ENCODE data around the gene GRAP2.
"Not testable (repeated sequence)": the region's sequence is repeated elsewhere in the genome, so short reads cannot be mapped to it uniquely, and the experiment has no call there.

Gene GRAP2

DNA sequence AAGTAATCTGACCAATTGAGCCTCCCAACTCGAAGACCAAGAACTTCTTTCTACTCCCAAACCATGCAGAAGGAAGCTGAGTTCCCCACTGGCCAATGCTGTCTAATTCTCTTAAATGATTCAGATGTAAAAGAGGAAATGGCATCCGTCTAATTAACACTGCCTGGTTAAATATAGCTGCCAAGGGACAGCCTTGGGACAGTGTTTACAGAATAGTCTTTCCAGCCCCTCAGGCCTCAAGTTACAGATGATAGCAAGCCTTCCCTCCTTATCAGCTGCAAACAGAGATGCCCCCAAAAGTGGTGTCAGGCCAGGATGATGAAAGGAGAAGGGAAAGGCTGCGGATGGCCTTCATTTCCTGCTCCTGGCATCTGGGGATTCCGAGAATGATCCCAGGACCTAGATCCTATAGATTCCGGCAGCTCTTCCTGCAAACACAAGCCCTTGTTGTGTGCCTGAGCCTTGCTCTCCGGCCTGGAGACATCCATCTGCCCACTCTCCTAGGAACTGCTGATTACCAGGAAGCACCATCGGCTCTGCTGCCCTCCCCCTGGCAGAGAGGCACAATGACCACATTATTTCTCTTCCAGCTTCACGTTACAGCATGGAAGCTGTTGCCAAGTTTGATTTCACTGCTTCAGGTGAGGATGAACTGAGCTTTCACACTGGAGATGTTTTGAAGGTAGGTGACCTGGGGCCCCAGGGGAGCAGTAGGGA is 45.8 kb downstream of the GRAP2 start:
- no peak for DNase-seq

DNA sequence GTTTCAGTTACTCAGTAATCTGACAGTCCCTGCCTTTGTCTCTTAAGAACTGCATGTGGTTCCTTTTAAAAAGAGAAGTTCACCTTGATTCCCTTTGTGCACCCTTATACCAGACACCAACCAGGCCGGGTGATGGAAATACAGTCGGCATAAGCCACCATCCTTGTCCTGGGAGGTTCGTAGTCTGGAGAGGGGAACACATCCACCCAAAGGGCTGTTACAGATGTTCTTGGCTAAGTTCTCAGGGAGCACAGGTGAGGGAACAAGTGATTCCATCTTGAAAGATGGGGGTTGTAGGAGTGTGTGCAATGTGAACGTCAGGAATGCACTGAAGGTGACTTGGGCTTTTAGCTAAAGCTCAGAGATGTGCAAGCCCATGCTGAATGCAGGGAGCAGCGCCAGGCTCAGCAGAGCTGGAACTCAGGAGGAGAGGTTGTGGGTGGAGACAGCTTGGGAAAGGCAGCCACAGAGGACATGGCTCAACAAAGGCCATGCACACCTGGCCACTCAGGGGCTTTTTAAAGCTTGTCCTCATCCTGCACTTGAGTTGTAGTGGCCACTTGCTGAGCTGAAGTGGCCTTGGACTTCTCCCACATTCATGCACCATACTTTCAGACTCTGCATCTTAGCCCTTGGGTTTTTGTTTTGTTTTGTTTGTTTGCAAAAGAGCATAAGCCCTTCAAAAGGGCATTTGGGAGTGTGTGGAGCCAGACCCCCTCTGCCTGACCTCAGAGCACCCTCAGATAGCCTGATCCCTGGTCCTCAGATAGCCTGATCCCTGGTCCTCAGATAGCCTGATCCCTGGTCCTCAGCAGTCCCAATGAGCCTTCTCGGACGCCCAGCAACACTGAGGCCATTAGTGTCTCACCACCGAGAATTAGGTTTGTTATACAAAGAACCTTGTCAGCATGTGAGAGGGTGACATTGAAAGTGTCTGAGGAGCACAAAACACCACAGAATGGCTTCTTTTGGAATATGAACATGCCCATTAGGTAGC is 46.6 kb downstream of the GRAP2 start:
- DNase-seq, result no peak

DNA sequence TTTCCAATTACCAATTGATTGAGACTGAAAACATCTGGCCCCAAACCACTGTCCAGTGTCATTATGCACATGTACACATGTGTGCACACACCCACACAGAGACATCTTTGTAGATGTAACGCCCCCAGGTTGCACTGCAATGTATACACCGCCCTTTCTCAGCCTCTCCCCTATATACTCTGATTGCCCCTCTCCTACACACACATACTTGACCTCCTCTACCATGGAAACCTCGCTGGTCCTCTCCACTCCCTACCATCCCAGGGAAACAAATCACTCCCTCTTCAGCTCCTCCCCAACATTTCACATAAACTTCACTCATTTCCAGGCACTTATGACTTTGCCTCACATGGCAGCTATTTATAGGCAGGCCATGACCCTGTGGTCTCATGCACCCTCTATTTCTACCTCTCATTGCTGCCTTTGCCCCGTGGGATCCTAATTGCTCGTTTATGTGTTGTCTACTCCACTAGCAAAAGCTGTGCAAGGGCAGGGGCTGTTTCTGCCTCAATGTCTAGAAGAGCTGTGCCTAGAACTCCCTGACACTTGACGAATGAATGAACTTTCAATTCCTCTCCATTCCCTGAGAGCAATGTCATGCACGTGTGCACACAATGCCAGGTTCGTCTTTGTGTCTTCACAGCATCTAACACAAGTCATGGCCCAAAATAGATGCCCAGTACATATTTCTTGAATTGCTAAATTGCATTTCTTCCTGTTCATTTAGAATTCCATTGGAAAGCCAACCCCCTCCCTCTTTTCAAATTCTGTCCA is 49.3 kb downstream of the GRAP2 start:
- DNase-seq, result no peak

DNA sequence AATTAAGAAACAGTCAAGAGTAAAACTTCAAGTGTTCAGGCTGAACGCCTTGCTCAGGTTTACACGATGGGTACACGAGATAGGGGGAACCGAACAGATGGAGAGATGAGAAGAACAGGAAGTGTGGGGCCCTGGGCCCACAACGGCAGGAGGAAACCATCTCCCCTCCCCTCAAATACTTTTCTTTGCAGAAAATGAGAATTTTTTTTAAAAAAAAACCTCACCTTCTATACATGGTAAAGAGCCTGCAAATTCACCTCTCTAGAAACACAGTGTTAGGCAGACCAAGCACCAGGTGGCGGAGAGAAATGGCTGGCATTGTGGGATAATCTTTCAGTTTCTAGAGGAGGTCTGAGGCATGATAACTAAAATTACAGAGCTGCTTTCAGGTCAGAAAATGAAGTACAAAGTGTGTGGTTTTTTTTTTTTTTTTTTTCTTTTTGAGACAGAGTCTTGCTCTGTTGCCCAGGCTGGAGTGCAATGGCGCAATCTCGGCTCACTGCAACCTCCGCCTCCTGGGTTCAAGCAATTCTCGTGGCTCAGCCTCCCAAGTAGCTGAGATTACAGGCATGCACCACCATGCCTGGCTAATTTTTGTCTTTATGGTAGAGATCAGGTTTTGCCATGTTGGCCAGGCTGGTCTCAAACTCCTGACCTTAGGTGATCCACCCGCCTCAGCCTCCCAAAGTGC is 50.9 kb downstream of the GRAP2 start:
- not testable (repeated sequence) for DNase-seq

DNA sequence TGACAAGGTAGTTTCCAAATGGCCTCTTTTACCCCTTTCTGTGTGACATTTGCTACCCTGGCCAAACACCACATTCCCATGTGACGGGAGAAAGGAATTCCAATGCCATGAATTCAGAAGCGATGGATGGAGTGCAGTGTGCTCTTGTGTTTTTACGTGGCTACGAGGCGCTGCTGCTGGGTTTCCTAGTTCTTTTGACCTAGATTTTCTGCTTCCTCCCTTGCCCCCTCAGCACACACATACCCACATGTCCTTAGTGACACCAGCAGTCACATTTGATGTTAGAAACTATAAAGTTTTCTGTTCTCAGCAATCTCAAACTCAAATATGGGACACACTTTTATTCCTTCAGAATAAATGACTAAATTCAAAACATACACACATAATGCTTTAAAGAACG is 51.5 kb downstream of the GRAP2 start:
- no peak for DNase-seq

DNA sequence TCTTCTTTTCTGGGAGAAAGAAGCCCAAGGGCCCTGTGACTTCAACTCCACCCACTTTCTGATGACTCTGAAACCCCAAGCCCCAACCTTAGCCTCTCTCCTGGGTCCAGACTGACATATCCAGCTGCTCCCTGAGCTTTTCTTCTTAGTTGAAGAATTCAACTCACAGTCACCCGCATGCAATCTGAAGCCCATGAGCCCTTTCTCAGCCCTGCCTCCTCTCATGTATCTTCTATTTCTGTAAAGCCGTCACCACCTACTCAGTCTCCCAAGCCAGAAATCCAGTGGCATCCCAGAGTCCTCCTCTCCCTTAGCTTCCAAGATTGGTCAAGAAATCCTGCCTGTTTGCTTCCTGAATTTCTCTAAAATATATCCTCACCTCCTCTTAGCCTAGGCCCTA is 52.2 kb downstream of the GRAP2 start:
- no peak for DNase-seq

DNA sequence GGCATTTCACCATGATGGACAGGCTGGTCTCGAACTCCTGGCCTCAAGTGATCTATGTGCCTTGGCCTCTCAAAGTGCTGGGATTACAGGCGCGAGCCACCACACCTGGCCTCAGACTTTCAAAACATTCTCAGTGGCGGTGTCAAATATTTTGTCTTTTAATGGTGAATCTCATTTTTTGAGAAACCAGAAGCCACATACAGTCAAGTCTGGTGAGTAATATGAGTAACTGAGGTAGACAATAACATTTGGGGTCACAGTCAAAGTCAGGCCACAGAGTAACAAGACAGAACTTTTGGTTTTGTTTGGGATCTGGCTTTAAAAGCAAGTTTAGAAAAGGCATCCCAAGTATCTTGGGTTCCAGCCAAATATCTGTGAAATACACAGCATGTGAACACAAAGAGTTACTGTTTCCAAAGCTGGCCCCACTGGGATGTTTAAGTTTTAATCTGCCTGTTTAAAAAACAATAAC is 53.7 kb downstream of the GRAP2 start:
- DNase-seq, result no peak

DNA sequence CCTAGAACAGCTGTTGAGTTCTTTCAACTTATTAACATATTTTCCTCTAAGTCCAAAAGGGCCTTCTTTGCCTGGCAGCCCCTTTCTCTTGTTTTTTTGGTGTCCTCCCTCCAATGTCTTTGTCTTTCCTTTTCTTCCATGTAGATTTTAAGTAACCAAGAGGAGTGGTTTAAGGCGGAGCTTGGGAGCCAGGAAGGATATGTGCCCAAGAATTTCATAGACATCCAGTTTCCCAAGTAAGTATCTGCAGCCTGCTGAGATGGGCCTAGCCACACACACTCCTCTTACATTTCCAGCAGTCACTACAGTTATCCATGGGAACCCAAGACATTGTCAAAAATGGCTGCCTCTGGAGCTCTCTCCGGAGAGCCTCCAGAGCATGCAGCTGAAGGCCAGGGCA is 54.8 kb downstream of the GRAP2 start:
- no peak for DNase-seq

DNA sequence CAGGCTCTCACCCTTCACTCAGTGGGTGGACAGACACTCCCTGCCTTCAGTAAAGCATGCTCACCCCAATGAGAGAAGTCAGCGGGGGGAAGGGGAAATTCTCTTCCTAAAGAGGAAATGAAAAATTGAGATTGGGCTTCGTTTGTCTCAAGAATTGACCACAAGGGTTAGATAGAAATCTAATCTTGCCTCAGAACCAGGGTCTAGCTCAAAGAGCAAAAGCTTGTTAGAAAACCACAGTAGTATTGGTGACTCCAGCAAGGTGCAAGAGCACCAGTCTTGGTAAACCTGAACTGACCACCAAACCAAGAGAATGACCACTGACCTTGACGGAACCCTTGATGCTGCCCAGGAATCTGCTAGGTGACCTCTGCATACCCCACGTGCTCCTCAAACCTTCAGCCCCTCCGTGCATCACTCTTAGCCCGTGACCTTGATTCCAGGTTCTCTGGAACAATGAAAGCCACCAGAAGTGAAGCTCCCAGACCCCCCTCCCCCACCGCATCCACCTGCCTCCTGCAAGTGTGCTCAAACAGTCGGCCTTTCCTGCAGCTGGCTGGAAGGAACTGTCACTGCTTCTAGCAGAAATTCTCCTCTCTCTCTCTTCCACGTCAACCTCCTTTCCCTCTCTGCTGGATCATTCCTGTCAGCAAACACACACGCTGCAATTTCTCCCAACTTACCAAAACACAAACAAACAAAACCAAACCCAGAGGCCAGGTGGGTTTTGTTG is 56.2 kb downstream of the GRAP2 start:
- no peak for DNase-seq

DNA sequence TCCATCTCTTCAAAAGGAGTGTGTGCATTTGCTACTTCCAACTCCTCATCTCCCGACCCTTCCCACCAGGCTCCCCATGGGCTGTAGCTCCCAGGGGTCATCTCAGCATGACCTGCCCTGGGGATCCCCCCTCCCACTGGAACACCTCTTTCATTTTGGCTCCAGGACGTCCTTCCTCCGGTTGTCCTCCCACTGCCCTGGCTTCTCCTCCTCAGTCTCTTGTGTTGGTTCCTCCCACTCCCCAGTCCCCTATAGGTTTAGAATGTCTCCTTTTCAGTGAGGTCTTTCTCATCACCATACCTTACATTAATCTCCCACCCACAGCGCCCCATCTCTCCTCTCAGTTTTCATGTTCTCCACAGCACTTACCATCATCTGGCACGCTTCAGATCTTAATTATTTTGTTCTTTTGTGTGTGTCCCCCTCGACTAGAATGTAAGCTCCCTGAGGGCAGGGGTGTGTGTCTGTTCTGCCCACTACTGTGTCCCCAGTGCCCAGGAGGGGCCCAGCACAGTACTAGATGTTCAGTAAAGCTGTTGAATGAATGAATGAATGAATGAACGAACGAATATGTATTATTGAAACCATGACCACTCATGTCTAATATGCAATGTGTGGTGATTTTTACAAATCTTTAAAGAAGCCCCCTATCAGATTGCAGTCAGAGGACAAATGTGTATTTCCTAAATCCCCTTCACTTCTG is 57.3 kb downstream of the GRAP2 start:
- DNase-seq, result no peak

DNA sequence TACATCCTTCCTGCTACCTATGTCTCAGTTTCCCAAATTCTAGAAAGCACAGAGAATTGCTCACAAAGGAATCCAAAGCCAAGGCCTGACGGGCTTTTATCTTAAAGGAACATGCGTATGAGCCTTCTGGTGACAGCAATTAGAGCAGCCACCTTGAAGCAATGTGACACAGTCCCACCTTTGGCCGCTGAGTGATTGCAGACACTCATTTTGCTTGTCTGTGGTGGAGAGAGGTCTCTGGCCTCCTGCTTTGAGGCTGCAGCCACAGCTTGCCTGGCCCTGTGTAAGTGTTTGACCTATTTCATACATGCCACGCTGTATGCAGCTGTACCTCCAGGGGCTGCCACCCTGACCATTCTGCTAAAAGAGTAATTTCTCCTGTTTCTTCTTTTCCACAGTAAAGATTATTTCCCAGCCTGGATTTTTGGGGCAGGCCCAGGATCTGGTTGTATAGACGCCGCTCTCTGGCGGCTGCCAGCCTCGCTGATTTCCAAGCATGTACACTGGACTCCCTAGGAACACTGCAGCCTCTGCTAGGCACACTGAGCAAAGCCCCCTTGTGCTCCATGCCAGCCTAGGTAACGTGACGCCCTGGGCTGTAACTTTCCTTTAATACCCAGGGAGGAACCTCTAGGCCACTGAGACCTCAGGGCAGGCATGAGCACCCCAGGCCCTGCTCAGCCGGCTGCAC is 58.2 kb downstream of the GRAP2 start:
- DNase-seq, result no peak

DNA sequence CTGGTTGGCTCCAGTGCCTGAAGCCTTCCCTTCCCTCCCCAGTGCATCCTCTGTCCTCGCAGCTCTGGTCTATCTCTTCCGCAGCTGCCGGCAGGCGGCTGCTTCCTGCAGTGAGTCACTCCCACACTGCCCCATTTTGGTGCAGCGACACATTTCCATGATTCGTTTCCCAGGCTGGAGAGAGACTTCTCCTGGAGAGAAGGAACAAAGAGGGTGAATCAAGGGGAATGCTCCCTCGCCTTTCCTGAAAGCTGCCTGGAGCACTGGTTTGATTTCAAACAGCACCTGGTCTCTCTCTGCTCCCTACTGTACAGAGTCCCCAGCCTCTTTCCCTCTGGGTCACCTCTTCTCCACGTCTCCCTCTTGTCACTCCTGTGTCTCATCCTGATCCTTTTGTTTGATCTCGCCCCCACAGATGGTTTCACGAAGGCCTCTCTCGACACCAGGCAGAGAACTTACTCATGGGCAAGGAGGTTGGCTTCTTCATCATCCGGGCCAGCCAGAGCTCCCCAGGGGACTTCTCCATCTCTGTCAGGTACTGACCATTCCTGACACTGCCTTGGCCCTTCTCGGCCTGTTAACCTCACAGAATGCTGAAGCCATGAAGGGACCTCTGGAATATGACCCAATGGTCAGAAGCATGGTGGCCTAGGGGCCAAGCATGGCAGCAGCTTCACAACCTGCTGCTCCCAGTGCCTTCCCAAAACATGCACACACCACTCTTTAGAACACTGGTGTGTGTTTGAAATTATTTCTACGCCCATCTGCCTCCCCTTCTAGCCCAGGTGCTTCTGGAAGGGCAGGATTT is 59.0 kb downstream of the GRAP2 start, which contains the start of gene TMA7B:
Gene TMA7B, plus strand, starts transcription at position 758 of the 808 bp plus-strand sequence. CDS start 3,978 bp downstream, outside the sequence.
- no peak for DNase-seq

DNA sequence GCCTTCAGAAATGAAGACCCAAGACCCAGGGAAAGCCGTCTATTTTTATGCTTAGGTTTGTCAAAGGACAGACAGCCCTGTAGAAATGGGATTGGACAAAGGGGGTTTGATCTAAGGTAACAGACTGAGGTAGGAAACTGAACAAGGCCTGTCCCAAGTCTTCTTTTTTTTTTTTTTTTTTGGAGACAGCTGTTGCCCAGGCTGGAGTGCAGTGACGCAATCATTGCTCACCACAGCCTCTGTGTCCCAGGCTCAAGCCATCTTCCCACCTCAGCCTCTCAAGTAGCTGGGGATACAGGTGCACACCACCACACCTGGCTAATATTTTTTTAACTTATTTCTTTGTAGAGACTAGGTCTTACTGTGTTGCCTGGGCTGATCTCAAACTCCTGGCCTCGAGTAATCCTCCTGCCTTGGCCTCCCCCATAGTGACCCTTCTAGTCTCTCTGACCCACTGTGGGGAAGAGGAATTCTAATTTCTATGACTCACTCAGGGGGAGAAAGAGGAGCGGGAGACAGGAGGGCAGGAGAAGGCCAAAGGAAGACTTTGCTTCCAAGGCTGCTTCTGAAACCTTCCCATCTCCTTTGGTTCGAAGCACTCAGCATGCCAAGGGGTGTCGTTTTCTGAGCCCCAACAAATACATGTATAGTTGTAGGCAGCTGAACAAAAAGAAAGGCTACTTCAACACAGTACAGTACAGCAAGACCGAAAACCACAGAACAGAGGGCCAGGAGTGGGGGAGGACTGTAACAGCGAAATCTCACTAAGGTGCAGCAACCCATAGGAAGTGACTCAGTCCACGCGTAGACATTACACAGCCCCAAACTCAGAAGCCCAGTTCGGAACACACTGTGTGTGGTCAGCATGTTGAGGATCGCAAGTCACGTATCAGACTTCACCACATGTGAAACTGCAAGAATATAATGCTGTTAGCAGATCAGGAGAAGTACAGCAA is 60.2 kb downstream of the GRAP2 start:
- DNase-seq, result no peak

DNA sequence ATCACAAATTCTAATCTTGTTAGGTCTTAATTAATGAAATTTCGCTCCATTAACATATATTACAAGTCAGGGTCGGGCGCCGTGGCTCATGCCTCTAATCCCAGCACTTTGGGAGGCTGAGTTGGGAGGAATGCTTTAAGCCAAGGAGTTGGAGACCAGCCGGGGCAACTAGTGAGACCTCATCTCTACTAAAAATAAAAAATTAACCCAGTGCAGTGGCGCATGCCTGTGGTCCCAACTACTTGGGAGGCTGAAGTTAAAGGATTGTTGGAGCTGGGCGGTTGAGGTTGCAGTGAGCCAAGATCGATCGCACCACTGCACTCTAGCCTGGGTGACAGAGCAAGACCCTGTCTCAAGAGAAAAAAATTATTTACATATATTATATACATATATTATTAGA is 61.2 kb downstream of the GRAP2 start:
- DNase-seq, result no peak

DNA sequence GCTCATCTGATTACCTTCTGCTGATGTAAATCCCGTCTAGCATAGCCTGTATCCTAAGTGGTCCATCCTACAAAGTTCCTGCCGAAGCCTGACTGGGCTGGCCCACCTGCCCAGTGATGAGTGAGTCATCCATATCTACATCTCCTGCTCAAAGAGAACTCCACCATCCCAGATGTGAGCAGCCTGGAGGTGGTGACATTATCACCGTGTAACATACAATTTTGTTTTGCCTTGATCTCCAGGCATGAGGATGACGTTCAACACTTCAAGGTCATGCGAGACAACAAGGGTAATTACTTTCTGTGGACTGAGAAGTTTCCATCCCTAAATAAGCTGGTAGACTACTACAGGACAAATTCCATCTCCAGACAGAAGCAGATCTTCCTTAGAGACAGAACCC is 64.9 kb downstream of the GRAP2 start:
- no peak for DNase-seq

DNA sequence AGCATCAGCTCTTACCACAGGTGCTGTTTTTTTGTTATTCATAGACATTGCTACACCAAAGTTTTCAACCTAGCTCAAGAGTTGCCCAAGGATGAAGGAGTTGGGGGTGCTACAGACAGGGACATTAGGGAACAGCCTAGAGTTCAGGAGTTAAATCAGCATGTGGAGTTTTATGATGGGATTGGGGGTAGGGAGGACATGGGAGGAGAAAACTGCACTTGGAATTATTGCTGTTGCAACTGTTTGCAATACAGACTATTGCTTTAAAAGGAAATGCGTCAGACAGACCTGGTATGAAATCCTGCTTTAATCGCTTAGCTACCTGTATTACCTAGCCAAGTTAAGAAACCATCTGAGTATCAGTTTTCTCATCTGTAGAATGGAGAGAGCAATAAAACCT is 65.6 kb downstream of the GRAP2 start:
- DNase-seq, result no peak

DNA sequence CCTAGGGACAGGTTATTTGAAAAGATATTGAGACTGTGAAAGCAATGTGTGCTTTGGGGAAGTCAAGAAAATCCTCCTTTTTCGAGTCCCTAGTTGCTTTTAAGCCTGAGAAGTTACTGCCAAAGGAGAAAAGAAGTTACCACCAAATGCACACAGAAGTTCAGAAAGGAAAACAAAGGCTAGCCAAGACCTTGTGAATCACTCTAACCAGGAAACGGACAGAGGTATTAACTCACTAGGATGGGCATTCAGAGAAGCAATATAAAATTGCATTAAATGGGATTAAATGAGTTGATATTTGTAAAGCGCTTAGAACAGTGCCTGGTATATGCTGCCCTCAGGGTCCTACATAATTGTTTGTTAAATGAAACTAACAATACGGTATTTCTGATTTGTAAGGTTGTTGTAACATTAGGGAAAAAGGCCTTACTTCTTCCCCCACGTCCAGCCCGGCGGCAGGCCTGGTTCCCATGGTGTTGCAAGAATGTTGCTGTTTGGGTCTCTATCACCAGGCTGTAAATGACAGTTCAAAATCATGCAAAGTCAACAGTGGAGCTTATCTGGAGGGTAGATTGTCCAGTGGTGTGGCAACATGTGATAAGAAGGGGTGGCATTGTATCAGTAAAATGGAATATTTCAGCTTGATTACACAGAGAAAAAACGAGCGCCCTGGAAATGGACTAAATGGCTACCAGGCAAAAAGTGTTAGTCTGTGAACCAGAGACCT is 66.4 kb downstream of the GRAP2 start:
- no peak for DNase-seq
